ENCODE measurements around the gene ASB13.

The ASB13 gene

DNA sequence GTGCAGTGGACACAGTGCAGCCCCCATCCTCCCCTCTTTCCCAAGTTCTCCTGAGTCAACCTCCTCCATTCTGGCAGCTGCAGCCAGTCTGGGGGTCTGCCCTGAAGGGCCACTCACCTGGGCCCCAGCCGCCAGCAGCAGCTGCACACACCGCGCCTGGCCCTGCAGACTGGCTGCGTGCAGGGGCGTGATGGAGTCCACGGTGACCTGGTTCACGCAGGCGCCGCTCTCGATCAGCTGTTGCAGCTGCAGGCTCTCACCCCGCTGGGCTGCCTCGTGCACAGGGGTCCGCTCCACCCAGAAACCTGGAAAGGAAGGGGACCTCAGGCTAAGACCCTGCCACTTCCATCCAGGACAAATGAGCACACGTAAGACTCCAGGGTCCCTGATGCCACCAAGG is 13.6 kb downstream of the ASB13 start:
- TF ChIP-seq, protein P1, sequence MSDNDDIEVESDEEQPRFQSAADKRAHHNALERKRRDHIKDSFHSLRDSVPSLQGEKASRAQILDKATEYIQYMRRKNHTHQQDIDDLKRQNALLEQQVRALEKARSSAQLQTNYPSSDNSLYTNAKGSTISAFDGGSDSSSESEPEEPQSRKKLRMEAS (IDR thresholded peaks at IDR 0.05; ENCODE audit: low read depth, low read length): no peak
- TF ChIP-seq, protein P2, sequence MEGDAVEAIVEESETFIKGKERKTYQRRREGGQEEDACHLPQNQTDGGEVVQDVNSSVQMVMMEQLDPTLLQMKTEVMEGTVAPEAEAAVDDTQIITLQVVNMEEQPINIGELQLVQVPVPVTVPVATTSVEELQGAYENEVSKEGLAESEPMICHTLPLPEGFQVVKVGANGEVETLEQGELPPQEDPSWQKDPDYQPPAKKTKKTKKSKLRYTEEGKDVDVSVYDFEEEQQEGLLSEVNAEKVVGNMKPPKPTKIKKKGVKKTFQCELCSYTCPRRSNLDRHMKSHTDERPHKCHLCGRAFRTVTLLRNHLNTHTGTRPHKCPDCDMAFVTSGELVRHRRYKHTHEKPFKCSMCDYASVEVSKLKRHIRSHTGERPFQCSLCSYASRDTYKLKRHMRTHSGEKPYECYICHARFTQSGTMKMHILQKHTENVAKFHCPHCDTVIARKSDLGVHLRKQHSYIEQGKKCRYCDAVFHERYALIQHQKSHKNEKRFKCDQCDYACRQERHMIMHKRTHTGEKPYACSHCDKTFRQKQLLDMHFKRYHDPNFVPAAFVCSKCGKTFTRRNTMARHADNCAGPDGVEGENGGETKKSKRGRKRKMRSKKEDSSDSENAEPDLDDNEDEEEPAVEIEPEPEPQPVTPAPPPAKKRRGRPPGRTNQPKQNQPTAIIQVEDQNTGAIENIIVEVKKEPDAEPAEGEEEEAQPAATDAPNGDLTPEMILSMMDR (IDR thresholded peaks at IDR 0.05; ENCODE audit: low read depth, low read length): no peak
- TF ChIP-seq MYC (IDR thresholded peaks at IDR 0.05; ENCODE audit: low read depth, low read length) (no peak), POLR2A (IDR thresholded peaks at IDR 0.05; ENCODE audit: extremely low read depth, insufficient read length) (no peak)
- no peak overlapping the region for H3K4me3 ChIP-seq (ENCODE audit: low read depth, low read length)
- DNase-seq (ENCODE audit: low read depth): no peak

DNA sequence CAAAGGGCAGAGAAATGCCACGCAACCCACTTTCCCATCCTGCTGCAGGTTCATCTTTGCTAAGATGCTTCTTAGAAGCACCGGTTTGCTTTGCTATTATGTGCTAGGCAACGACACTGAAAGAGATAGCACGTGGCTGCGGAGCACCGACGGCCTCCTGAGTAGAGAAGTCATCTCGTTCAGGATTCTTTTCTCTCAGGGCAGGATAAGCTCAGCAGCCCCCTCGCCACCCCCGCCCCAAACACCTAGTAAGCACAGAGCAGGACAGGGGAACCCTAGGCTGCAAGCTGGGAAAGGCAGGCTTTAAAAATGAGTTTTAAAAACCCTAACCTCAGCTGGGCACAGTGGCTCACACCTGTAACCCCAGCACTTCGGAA is 15.0 kb downstream of the ASB13 start:
- TF ChIP-seq, protein P2 (IDR thresholded peaks at IDR 0.05; ENCODE audit: low read depth, low read length): no peak
- TF ChIP-seq, protein P1 (IDR thresholded peaks at IDR 0.05; ENCODE audit: low read depth, low read length): no peak
- TF ChIP-seq MYC (IDR thresholded peaks at IDR 0.05; ENCODE audit: low read depth, low read length) (no peak), POLR2A (IDR thresholded peaks at IDR 0.05; ENCODE audit: extremely low read depth, insufficient read length) (no peak)
- H3K4me3 ChIP-seq (ENCODE audit: low read depth, low read length): no peak overlapping the region
- DNase-seq (ENCODE audit: low read depth): no peak

DNA sequence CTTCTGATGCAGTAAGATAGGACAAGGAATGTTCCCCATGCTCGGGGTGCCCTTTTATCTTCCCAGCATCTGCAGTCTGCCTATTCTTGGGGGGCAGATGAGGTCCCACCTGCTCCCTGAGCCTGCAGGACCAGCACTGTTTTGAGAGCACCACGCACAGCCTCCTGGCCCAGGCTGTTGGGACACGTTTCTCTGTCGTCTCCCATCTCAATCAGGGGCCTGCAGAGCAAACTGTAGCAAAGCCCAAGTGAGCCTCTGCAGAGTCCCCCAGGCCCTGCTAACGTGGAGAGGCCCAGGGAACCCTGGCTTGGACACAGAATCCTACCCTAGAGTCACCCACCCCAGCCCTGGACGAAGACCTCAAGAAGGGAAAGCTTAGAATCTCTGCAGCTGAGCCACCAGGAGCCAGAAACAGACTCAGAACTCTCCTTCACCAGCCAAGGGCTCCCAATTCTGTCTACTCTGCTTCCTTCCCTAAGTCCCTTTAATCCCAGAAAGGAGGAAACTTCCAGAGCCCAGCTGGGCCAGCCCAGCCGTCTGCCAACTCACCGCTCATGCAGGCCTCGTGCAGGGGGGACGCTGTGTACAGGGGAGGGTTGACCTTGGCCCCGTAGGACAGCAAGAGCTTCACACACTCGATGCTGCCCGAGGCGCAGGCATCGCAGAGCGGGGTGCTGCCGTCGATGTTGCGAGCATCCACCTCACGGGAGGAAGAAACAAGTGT is 15.6 kb downstream of the ASB13 start:
- H3K4me3 ChIP-seq (ENCODE audit: low read depth, low read length): no peak overlapping the region
- DNase-seq (ENCODE audit: low read depth): no peak
- TF ChIP-seq MYC (IDR thresholded peaks at IDR 0.05; ENCODE audit: low read depth, low read length) (no peak), POLR2A (IDR thresholded peaks at IDR 0.05; ENCODE audit: extremely low read depth, insufficient read length) (no peak)
- TF ChIP-seq, protein P2 (IDR thresholded peaks at IDR 0.05; ENCODE audit: low read depth, low read length): no peak
- TF ChIP-seq, protein P1 (IDR thresholded peaks at IDR 0.05; ENCODE audit: low read depth, low read length): no peak

DNA sequence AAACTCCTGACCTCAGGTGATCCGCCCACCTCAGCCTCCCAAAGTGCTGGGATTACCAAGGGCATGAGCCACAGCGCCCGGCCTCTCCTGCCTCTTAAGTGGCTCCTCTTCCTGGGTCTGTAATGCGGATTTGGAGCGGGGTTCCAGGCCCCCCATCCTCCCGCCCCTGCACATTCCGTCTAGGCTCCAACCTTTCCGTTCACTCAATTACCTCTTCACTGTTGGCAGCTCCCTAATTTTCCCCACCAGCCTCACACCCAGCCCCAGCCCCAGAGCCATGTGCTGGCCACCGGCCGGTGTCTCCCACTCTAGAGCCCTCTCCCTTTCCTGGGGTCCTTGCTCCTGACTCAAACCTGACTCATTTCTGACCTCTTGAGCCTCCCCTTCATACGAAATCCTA is 16.6 kb downstream of the ASB13 start:
- DNase-seq (ENCODE audit: low read depth): no peak
- TF ChIP-seq, protein P1 (IDR thresholded peaks at IDR 0.05; ENCODE audit: low read depth, low read length): no peak
- TF ChIP-seq MYC (IDR thresholded peaks at IDR 0.05; ENCODE audit: low read depth, low read length) (no peak), POLR2A (IDR thresholded peaks at IDR 0.05; ENCODE audit: extremely low read depth, insufficient read length) (no peak)
- TF ChIP-seq, protein P2 (IDR thresholded peaks at IDR 0.05; ENCODE audit: low read depth, low read length): no peak
- no peak overlapping the region for H3K4me3 ChIP-seq (ENCODE audit: low read depth, low read length)

DNA sequence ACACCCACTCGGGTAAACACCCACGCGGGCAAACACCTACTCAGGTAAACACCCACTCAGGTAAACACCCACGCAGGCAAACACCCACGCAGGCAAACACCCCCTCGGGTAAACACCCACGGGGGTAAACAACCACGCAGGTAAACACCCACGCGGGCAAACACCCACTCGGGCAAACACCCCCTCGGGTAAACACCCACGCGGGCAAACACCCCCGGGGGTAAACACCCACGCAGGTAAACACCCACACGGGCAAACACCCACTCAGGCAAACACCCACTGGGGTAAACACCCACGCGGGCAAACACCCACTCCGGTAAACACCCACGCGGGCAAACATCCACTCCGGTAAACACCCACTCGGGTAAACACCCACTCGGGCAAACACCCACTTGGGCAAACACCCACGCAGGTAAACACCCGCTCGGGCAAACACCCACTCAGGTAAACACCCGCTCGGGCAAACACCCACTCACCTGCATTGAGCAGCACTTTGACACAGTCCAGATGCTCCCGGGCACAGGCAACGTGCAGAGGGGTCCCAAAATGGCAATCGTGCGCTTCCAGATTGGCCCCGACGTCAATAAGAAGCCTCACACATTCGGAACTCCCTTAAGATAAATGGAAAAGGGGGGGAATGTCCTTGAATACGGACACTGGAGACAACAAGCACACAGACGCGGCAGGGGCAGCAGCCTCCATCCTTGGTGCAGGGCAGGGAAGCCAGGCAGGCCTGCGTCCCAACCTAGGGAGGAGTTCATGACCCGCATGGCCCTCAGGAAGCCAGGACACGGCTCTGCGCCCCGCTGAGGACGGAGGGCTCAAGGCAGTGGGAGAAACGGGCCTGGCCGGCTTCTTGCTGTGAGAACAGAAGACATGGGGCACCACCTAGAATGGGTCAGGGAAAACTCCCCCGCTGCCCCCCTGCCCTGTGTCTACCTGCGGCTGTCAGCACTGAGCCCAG is 17.6 kb downstream of the ASB13 start:
- TF ChIP-seq MYC (IDR thresholded peaks at IDR 0.05; ENCODE audit: low read depth, low read length) (no peak), POLR2A (IDR thresholded peaks at IDR 0.05; ENCODE audit: extremely low read depth, insufficient read length) (no peak)
- TF ChIP-seq, protein P2 (IDR thresholded peaks at IDR 0.05; ENCODE audit: low read depth, low read length): no peak
- TF ChIP-seq, protein P1 (IDR thresholded peaks at IDR 0.05; ENCODE audit: low read depth, low read length): no peak
- H3K4me3 ChIP-seq (ENCODE audit: low read depth, low read length): no peak overlapping the region
- no peak for DNase-seq (ENCODE audit: low read depth)

Measured in NB4 (cell line).